GM12892 (cell line): ENCODE measurements around the gene PDZK1IP1.

Experiments
- POLR2A ChIP-seq: IDR thresholded peaks from 2 replicates; pipeline ENCODE4 v1.6.1; 2011; ENCODE audit warnings: low read depth, low read length, control low read depth
- POLR2AphosphoS5 ChIP-seq: IDR thresholded peaks from 2 replicates; pipeline ENCODE4 v1.6.1; 2011; ENCODE audit warnings: low read depth, low read length, control low read depth
- TAF1 ChIP-seq: IDR thresholded peaks from 2 replicates; pipeline ENCODE4 v1.6.1; 2011; ENCODE audit warnings: low read depth, mild to moderate bottlenecking, control low read depth, low read length, borderline replicate concordance

DNA sequence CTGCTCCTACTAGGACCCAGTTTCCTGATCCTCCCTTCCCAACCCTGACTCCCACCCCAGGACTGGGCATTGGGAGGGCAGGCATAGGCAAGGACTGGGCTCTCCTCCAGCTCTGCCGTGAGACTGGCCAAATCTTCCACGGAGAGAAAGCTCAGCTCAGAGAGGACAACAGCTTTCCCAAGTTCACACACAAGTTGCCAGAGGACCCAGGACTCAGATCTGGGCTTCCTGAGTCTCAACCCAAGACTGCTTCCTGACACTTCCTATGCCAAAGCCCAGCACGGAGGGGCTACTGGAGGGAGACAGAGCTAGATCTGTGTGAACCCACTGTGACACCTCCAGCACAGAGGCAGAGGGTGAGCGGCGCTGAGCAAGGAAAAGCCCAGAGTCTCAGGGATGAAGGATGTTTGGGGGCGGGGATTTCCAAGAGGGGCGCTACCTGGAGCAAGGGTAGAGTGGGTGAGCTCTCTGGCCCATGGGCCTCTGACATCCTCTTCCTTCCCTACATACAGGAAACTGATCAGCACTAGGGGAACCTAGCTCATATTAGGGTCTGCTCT lies 7.1 kb downstream of the PDZK1IP1 start:
- TF ChIP-seq POLR2A (no peak), POLR2AphosphoS5 (no peak), TAF1 (no peak)
